Measurements from ENCODE around the gene MRPL2.

The MRPL2 gene

DNA sequence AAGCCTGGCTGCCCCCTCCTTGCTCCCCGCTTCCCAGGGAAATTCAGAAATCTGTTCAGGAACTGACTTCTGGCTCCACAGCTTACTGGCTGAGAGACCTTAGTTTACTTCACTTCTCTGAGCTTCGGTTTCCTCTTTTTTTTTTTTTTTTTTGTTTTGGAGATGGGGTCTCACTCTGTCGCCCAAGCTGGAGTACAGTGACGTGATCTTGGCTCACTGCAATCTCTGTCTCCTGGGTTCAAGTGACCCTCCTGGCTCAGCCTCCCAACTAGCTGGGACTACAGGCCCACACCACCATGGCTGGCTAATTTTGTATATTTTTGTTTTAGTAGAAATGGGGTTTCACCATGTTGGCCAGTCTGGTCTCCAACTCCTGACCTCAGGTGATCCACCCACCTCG lies 31.8 kb upstream of the MRPL2 start:
- peaks cover 0 to 33% (median 4%) of the 10 kb centered on the region in 4 experiments for H3K4me1 ChIP-seq (ENCODE audit: control extremely low read depth in 1 of 4, control insufficient read depth in 4 of 4, insufficient read depth in 4 of 4, low read length in 3 of 4)
- H3K9me3 ChIP-seq (ENCODE audit: control extremely low read depth in 1 of 5, control insufficient read depth in 4 of 5, insufficient read depth in 2 of 5, low read depth in 1 of 5, low read length in 4 of 5): no peaks in the 10 kb centered on the region
- 90% methylated on average over 2 of the region's 5 CpGs for WGBS (ENCODE audit: insufficient coverage)
- DNase-seq: no peak
- ChIA-PET CTCF (interaction anchor here (1.3 to 1.7 kb wide), 2 partner anchors 8 to 52 kb away, joined by 3 to 4 read pairs; no protein-coding TSS in a partner anchor), POLR2A (no interaction called here)
- no peaks in the 10 kb centered on the region for H3K36me3 ChIP-seq (ENCODE audit: control insufficient read depth in 4 of 4, insufficient read depth in 4 of 4, low read length in 3 of 4)
- H3K27me3 ChIP-seq (replicated peaks in 2 of 5; ENCODE audit: control insufficient read depth in 4 of 5, insufficient read depth in 5 of 5, low read length in 4 of 5): no peaks in the 10 kb centered on the region
- no peak overlapping the region for H3K4me3 ChIP-seq (ENCODE audit: control insufficient read depth in 1 of 7, extremely low read depth in 1 of 7, insufficient read depth in 4 of 7, low read depth in 2 of 7, low read length in 6 of 7)
- no peak overlapping the region for H3K27ac ChIP-seq (ENCODE audit: insufficient read depth in 1 of 2, low read depth in 1 of 2, low read length in 2 of 2, poor library complexity in 1 of 2, severe bottlenecking in 2 of 2)

DNA sequence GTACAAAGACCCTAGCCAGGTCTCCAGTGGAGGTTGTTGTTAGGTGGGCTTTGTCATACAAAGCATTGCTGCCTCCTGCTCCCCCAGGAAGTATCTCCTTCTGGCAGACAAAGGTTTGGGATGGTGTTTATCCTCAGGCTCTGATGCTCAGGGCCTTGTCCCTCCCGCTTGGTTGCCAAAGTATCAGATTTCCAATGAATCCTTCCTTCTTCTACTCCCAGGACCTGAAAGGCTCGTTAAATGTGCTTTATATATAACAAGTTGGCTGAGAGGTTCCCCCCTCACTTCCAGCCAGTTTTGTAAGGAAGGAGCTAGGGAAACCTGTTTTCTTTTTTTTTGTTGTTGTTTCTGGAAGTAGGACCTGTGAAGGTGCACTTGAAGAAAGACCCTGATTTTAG lies 31.3 kb upstream of the MRPL2 start:
- no peak overlapping the region for H3K4me3 ChIP-seq (ENCODE audit: control insufficient read depth in 1 of 7, extremely low read depth in 1 of 7, insufficient read depth in 4 of 7, low read depth in 2 of 7, low read length in 6 of 7)
- no CpG with 5 or more reads among the region's 2 CpGs for WGBS (ENCODE audit: insufficient coverage)

DNA sequence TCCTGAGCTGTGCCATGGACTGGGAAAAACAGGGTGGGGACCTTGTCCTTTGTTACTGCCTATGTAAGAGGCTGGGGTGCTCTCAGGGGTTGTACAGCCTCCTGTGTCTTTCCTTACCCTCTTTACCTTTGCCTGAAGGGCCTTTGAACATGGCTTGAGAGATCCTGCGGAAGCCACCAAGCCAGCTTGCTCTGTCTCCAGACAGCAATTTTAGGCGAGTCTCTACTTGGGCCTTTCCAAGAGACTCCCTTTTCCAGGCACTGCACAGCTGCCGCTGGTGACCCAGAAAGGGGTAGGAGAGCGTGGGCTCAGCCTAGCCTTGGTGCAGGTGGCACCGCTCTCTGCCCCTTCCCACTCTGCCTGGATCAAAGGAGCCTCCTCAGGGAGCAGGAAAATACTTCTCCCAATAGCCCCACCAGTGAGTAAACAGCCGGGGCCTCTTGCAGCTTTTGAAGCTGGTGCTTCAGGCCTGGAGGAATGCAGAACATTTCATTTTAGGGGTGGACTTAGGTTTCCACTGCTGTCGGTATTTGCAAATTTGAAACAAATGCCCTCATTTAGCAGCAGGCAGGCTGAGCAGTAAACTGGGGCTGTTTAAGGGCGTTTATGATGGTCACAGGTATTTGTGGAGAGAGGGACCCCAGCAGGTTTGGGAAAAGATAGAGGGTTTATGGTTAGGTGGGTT lies 30.8 kb upstream of the MRPL2 start:
- POLR2A ChIA-PET: no interaction called here
- Histone ChIP-seq H3K4me1 (ENCODE audit: control extremely low read depth in 1 of 4, control insufficient read depth in 4 of 4, insufficient read depth in 4 of 4, low read length in 3 of 4) (peaks cover 0 to 24% (median 1%) of the 10 kb centered on the region in 4 experiments), H3K27ac (ENCODE audit: insufficient read depth in 1 of 2, low read depth in 1 of 2, low read length in 2 of 2, poor library complexity in 1 of 2, severe bottlenecking in 2 of 2) (no peak overlapping the region), H3K36me3 (ENCODE audit: control insufficient read depth in 4 of 4, insufficient read depth in 4 of 4, low read length in 3 of 4) (no peaks in the 10 kb centered on the region), H3K27me3 (replicated peaks in 2 of 5; ENCODE audit: control insufficient read depth in 4 of 5, insufficient read depth in 5 of 5, low read length in 4 of 5) (no peaks in the 10 kb centered on the region), H3K9me3 (ENCODE audit: control extremely low read depth in 1 of 5, control insufficient read depth in 4 of 5, insufficient read depth in 2 of 5, low read depth in 1 of 5, low read length in 4 of 5) (no peaks in the 10 kb centered on the region), H3K4me3 (ENCODE audit: control insufficient read depth in 1 of 7, extremely low read depth in 1 of 7, insufficient read depth in 4 of 7, low read depth in 2 of 7, low read length in 6 of 7) (no peak overlapping the region)
- no peak for DNase-seq
- CTCF ChIA-PET: interaction anchor here (0.9 to 1.0 kb wide), 2 partner anchors 9 to 20 kb away, joined by 3 to 5 read pairs; no protein-coding TSS in a partner anchor
- 98% methylated on average over 7 of the region's 8 CpGs for WGBS (ENCODE audit: insufficient coverage)

More for the DNA sequence above, 31.3 kb upstream of the MRPL2 start:
- Histone ChIP-seq H3K9me3 (ENCODE audit: control extremely low read depth in 1 of 5, control insufficient read depth in 4 of 5, insufficient read depth in 2 of 5, low read depth in 1 of 5, low read length in 4 of 5) (no peaks in the 10 kb centered on the region), H3K27me3 (replicated peaks in 2 of 5; ENCODE audit: control insufficient read depth in 4 of 5, insufficient read depth in 5 of 5, low read length in 4 of 5) (no peaks in the 10 kb centered on the region), H3K27ac (ENCODE audit: insufficient read depth in 1 of 2, low read depth in 1 of 2, low read length in 2 of 2, poor library complexity in 1 of 2, severe bottlenecking in 2 of 2) (no peak overlapping the region), H3K4me1 (ENCODE audit: control extremely low read depth in 1 of 4, control insufficient read depth in 4 of 4, insufficient read depth in 4 of 4, low read length in 3 of 4) (peaks cover 0 to 28% (median 3%) of the 10 kb centered on the region in 4 experiments), H3K36me3 (ENCODE audit: control insufficient read depth in 4 of 4, insufficient read depth in 4 of 4, low read length in 3 of 4) (no peaks in the 10 kb centered on the region)
- CTCF ChIA-PET: interaction anchor here (0.9 to 1.3 kb wide), 2 partner anchors 8 to 9 kb away, joined by 3 to 4 read pairs; no protein-coding TSS in a partner anchor
- DNase-seq: no peak
- POLR2A ChIA-PET: no interaction called here

- Histone ChIP-seq H3K27me3 (replicated peaks in 2 of 5; ENCODE audit: control insufficient read depth in 4 of 5, insufficient read depth in 5 of 5, low read length in 4 of 5) (no peaks in the 10 kb centered on the region), H3K4me3 (ENCODE audit: control insufficient read depth in 1 of 7, extremely low read depth in 1 of 7, insufficient read depth in 4 of 7, low read depth in 2 of 7, low read length in 6 of 7) (no peak overlapping the region), H3K4me1 (ENCODE audit: control extremely low read depth in 1 of 4, control insufficient read depth in 4 of 4, insufficient read depth in 4 of 4, low read length in 3 of 4) (peaks cover 0 to 24% (median 1%) of the 10 kb centered on the region in 4 experiments), H3K36me3 (ENCODE audit: control insufficient read depth in 4 of 4, insufficient read depth in 4 of 4, low read length in 3 of 4) (no peaks in the 10 kb centered on the region), H3K9me3 (ENCODE audit: control extremely low read depth in 1 of 5, control insufficient read depth in 4 of 5, insufficient read depth in 2 of 5, low read depth in 1 of 5, low read length in 4 of 5) (no peaks in the 10 kb centered on the region), H3K27ac (ENCODE audit: insufficient read depth in 1 of 2, low read depth in 1 of 2, low read length in 2 of 2, poor library complexity in 1 of 2, severe bottlenecking in 2 of 2) (no peak overlapping the region)
- CTCF ChIA-PET: interaction anchor here (0.9 to 1.0 kb wide), 2 partner anchors 8 to 20 kb away, joined by 3 to 5 read pairs; no protein-coding TSS in a partner anchor
- WGBS (ENCODE audit: insufficient coverage): no CpG with 5 or more reads among the region's 4 CpGs
- POLR2A ChIA-PET: no interaction called here
- no peak for DNase-seq
Observed at GRCh38 chr6:43089467-43089866, 30.2 kb upstream of the MRPL2 start.

DNA sequence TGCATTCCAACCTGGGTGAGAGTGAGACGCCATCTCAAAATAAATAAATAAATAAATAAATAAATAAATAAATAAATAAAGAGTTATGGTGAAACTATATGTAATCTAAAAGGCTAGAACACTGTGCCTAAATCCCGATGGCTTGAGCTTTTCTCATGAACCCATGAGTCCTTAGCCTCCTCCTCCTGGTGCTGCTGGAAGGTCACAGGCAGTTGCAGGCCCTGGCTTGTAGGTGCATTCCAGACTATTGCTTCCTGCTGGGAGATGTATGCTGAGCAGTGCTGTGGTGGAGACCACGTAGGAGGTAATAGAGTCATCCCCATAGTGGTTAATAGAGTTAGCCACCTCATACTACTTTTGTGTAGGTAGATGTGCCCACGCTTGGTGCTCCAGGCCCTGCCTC lies 29.4 kb upstream of the MRPL2 start:
- Histone ChIP-seq H3K4me1 (ENCODE audit: control extremely low read depth in 1 of 4, control insufficient read depth in 4 of 4, insufficient read depth in 4 of 4, low read length in 3 of 4) (peaks cover 0 to 17% (median 1%) of the 10 kb centered on the region in 4 experiments), H3K36me3 (ENCODE audit: control insufficient read depth in 4 of 4, insufficient read depth in 4 of 4, low read length in 3 of 4) (no peaks in the 10 kb centered on the region), H3K4me3 (ENCODE audit: control insufficient read depth in 1 of 7, extremely low read depth in 1 of 7, insufficient read depth in 4 of 7, low read depth in 2 of 7, low read length in 6 of 7) (no peak overlapping the region), H3K27me3 (replicated peaks in 2 of 5; ENCODE audit: control insufficient read depth in 4 of 5, insufficient read depth in 5 of 5, low read length in 4 of 5) (no peaks in the 10 kb centered on the region), H3K27ac (ENCODE audit: insufficient read depth in 1 of 2, low read depth in 1 of 2, low read length in 2 of 2, poor library complexity in 1 of 2, severe bottlenecking in 2 of 2) (no peak overlapping the region), H3K9me3 (ENCODE audit: control extremely low read depth in 1 of 5, control insufficient read depth in 4 of 5, insufficient read depth in 2 of 5, low read depth in 1 of 5, low read length in 4 of 5) (no peaks in the 10 kb centered on the region)
- 96% methylated on average over 3 of the region's 4 CpGs for WGBS (ENCODE audit: insufficient coverage)
- DNase-seq: no peak
- ChIA-PET CTCF (no interaction called here), POLR2A (no interaction called here)

DNA sequence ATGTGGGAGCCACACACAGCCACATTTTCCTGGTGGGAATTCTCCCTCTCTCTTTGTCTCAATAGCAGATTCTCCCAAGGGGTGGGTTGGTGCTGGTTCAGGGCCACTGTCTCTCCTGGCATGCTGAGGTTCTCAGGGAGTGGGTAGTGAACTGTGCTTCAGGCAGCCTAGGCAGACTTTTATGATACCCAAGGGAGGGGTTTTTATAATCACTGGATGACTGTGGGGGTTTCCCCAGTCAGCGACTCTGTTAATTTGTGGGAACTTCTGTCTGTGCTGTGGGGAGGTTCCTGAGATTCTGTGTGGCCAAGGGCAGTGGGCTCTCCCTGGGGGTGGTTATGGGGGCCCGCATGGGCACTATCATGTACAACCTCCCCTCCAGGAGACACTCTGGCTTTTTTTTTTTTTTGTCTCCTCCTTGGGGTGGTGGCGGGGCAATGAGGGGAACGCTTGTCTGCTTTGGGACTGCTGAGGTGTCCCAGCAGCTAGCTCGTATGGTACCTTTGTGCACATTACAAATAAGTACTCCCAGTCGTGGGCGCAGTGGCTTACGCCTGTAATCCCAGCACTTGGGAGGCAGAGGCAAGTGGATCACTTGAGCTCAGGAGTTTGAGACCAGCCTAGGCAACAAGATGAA lies 26.9 kb upstream of the MRPL2 start:
- ChIA-PET POLR2A (interaction anchor here (0.7 kb wide), 1 partner anchor 292 kb away, joined by 3 read pairs; no protein-coding TSS in a partner anchor), CTCF (no interaction called here)
- WGBS (ENCODE audit: insufficient coverage): 96% methylated on average over 6 of the region's 8 CpGs
- H3K4me3 ChIP-seq (ENCODE audit: control insufficient read depth in 1 of 7, extremely low read depth in 1 of 7, insufficient read depth in 4 of 7, low read depth in 2 of 7, low read length in 6 of 7): no peak overlapping the region
- H3K36me3 ChIP-seq (ENCODE audit: control insufficient read depth in 4 of 4, insufficient read depth in 4 of 4, low read length in 3 of 4): no peaks in the 10 kb centered on the region
- peaks cover 0 to 2% (median 0%) of the 10 kb centered on the region in 4 experiments for H3K4me1 ChIP-seq (ENCODE audit: control extremely low read depth in 1 of 4, control insufficient read depth in 4 of 4, insufficient read depth in 4 of 4, low read length in 3 of 4)
- no peaks in the 10 kb centered on the region for H3K27me3 ChIP-seq (replicated peaks in 2 of 5; ENCODE audit: control insufficient read depth in 4 of 5, insufficient read depth in 5 of 5, low read length in 4 of 5)
- no peak for DNase-seq
- H3K9me3 ChIP-seq (ENCODE audit: control extremely low read depth in 1 of 5, control insufficient read depth in 4 of 5, insufficient read depth in 2 of 5, low read depth in 1 of 5, low read length in 4 of 5): no peaks in the 10 kb centered on the region
- H3K27ac ChIP-seq (ENCODE audit: insufficient read depth in 1 of 2, low read depth in 1 of 2, low read length in 2 of 2, poor library complexity in 1 of 2, severe bottlenecking in 2 of 2): no peak overlapping the region

All from common myeloid progenitor, CD34-positive (primary cell).